Measurements from ENCODE around the gene GPR25. TPM values are rescaled to one million over a fixed set of nuclear protein-coding genes. Genes with fewer than 3 reads are reported as not detected.

The GPR25 gene
- total and polyA plus RNA-seq, 10 of the 15 experiments (the other 5 are each of a cell fraction or from before 2014, with no cell fraction given): not detected

GRCh38 chr1:200888349-200888838 lies 15.6 kb downstream of the GPR25 start (continued):
- TF ChIP-seq POLR2AphosphoS5 (IDR thresholded peaks at IDR 0.05; ENCODE audit: low read length): peak; percentile 84
- TF ChIP-seq BACH1 (IDR thresholded peaks at IDR 0.05; ENCODE audit: borderline replicate concordance): peak; percentile 86; the same call in 1 of the 2 replicates
- TF ChIP-seq ELK1 (IDR thresholded peaks at IDR 0.05; ENCODE audit: low read depth, low read length): no peak
- peak; percentile 66 for TF ChIP-seq MEF2B (IDR thresholded peaks at IDR 0.05; ENCODE audit: partially characterized antibody, poor library complexity, severe bottlenecking)
- no peak for TF ChIP-seq ZNF622 (IDR thresholded peaks at IDR 0.05)
- TF ChIP-seq BRCA1 (IDR thresholded peaks at IDR 0.05; ENCODE audit: low read depth, low read length): no peak
- TF ChIP-seq ATF3 (IDR thresholded peaks at IDR 0.05; ENCODE audit: borderline replicate concordance, extremely low read depth, low read depth, low read length): no peak
- no peak for TF ChIP-seq CHD4 (IDR thresholded peaks at IDR 0.05)
- TF ChIP-seq WRNIP1 (IDR thresholded peaks at IDR 0.05; ENCODE audit: borderline replicate concordance, low read depth, low read length): no peak
- TF ChIP-seq FOXM1 (IDR thresholded peaks at IDR 0.05; ENCODE audit: low read depth, low read length): peak; percentile 63; the same call in 1 of the 2 replicates
- TF ChIP-seq MEF2A (IDR thresholded peaks at IDR 0.05; ENCODE audit: insufficient read depth, low read depth, low read length): 0 out of 2 replicates have a peak, but pooled peaks have one; percentile 40
- peak; percentile 59; the same call in 1 of the 2 replicates for TF ChIP-seq POLR2A (IDR thresholded peaks at IDR 0.05; ENCODE audit: low read depth, low read length)
- no peak for TF ChIP-seq PML (IDR thresholded peaks at IDR 0.05; ENCODE audit: low read length)
- peak; percentile 75; the same call in 1 of the 2 replicates for TF ChIP-seq ZNF217 (IDR thresholded peaks at IDR 0.05)
- peak; percentile 71 to 84; a peak in 3 of 4 replicates for TF ChIP-seq EP300 (IDR thresholded peaks at IDR 0.05; ENCODE audit: borderline replicate concordance in 1 of 2, control insufficient read depth in 1 of 2, low read depth in 2 of 2, low read length in 2 of 2)
- no peak for TF ChIP-seq ZBTB4 (CRISPR knock-in tag; IDR thresholded peaks at IDR 0.05)
- TF ChIP-seq POU2F2 (IDR thresholded peaks at IDR 0.05; ENCODE audit: borderline replicate concordance, low read depth, low read length): peak; percentile 79
- no peak for TF ChIP-seq JUNB (IDR thresholded peaks at IDR 0.05)
- no peak for TF ChIP-seq CBX3 (IDR thresholded peaks at IDR 0.05; ENCODE audit: borderline replicate concordance, low read depth)
- TF ChIP-seq NR2C1 (IDR thresholded peaks at IDR 0.05): no peak
- no peak for TF ChIP-seq BMI1 (IDR thresholded peaks at IDR 0.05; ENCODE audit: borderline replicate concordance)
- TF ChIP-seq HCFC1 (IDR thresholded peaks at IDR 0.05; ENCODE audit: low read length): no peak
- TF ChIP-seq ATF7 (IDR thresholded peaks at IDR 0.05; ENCODE audit: low read depth): peak; percentile 55; the same call in 1 of the 2 replicates
- TF ChIP-seq CBFB (IDR thresholded peaks at IDR 0.05; ENCODE audit: low read depth): peak; percentile 93
